Vagina (tissue), 2 donors: ENCODE measurements around the gene MYL5. TPM values are rescaled to one million over a fixed set of nuclear protein-coding genes. Genes with fewer than 3 reads are reported as not detected.

Experiments
- DNase-seq, 2 donors: peaks; one replicate each; pipeline ENCODE4 v3.0.0-alpha.2; 2017; ENCODE audit errors: extremely low spot score in 2 of 2
- H3K27ac ChIP-seq: fragments of 200-600 bp; sonication (generic); one replicate; pipeline ENCODE4 v1.5.1; 2019
- H3K27me3 ChIP-seq: fragments of 200-600 bp; sonication (generic); one replicate; pipeline ENCODE4 v1.5.1; 2019
- H3K36me3 ChIP-seq, 2 donors: fragments of 200-600 bp; sonication (generic); one replicate each; pipeline ENCODE4 v1.5.1; 2017 to 2019
- H3K4me1 ChIP-seq: fragments of 200-600 bp; sonication (generic); one replicate; pipeline ENCODE4 v1.5.1; 2019
- H3K4me3 ChIP-seq, 2 donors: fragments of 200-600 bp; sonication (generic); 1 replicate in 1 of 2; 2 replicates in 1 of 2; pipeline ENCODE4 v1.5.1; 2016 to 2019
- H3K9me3 ChIP-seq: fragments of 200-600 bp; sonication (generic); one replicate; pipeline ENCODE4 v1.5.1; 2019
- CTCF ChIP-seq, 3 experiments: fragments of 450-650 bp in 2 of 3; fragments of 200-600 bp in 1 of 3; sonication (generic) in 1 of 3; IDR thresholded peaks; one replicate each; pipeline ENCODE4 v1.5.1; 2017 to 2019; ENCODE audit warnings: antibody characterized with exemption in 3 of 3, mild to moderate bottlenecking in 2 of 3, moderate library complexity in 2 of 3
- POLR2A ChIP-seq, 2 donors: fragments of 450-650 bp; IDR thresholded peaks; one replicate each; pipeline ENCODE4 v1.6.1; 2017; ENCODE audit warnings: antibody characterized with exemption in 2 of 2, mild to moderate bottlenecking in 2 of 2, moderate library complexity in 2 of 2
- POLR2AphosphoS5 ChIP-seq, 2 donors: sonication (generic); formaldehyde crosslinking; IDR thresholded peaks; one replicate each; pipeline ENCODE4 v1.9.0; 2017; ENCODE audit warnings: antibody characterized with exemption in 2 of 2, mild to moderate bottlenecking in 2 of 2, low read depth in 1 of 2; ENCODE audit not compliant: insufficient read depth in 1 of 2
- intact Hi-C: fragments of 100-400 bp; cut with DNase I; formaldehyde crosslinking; loops from one replicate; pipeline ENCODE4 v1.15.1; 2023
- total RNA-seq: library from RNA; depleted of rRNA; stranded (reverse); fragments of >200 nt; gene quantifications from one replicate; pipeline ENCODE4 v1.2.3, GENCODE V29; 2016

MYL5 gene
- total RNA-seq, 1 donor from 2014 or later = 3.4 TPM

DNA sequence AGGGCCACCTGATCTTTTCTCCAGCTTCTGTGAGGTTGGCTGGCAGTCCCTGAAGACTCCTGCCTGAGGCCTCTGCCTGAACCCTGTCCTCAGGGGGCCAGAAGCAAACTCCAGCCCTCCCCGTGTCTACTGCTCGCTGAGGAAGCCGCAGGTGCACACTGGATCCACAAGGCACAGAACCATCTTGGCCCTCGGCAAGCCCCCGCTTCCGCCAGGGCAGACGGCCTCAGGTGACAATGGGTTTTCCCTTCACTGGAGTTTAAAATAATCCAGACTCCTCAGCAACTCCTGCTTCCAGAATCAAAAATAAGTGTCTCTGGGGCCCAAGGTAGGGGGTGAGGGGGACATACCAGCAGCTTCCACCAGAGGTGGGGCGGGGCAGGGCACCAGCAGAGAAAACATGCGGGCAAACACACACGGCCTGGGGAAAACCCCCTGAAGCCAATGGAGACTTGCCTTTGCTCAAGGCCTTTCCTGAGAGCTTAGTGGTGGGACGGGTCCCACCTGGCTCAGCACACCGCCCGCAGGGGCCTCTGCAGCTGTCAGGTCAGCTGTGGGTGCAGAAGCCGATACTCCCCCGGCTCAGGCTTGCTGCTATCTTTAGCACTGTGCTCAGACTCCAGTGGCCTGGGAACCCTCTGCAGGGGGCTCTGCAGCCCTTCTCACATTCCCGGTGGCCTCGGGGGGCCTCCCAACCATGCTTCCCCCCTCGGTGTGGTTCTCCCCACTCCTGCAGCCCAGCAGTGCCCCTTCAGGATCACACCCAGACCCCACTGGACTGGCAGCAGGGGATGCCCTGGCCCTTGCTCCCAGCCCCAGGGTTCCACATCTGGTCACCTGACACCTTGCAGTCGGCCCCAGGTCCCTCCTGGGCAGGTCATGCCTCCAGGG lies 1.9 kb downstream of the MYL5 start:
- no peak for TF ChIP-seq POLR2AphosphoS5 (IDR thresholded peaks at IDR 0.05; ENCODE audit: insufficient read depth in 1 of 2, low read depth in 1 of 2)
- Histone ChIP-seq H3K27ac (no peak overlapping the region), H3K9me3 (no peaks in the 10 kb centered on the region), H3K27me3 (no peaks in the 10 kb centered on the region), H3K4me3 (no peak overlapping the region), H3K4me1 (peaks cover 49% of the 10 kb centered on the region), H3K36me3 (peaks cover 0 to 17% of the 10 kb centered on the region in 2 donors)
- intact Hi-C loops = loop anchor here (2.0 kb wide), 1 partner anchor 29 kb away; the partner anchor contains the start of gene PCGF3
- no peak for DNase-seq

DNA sequence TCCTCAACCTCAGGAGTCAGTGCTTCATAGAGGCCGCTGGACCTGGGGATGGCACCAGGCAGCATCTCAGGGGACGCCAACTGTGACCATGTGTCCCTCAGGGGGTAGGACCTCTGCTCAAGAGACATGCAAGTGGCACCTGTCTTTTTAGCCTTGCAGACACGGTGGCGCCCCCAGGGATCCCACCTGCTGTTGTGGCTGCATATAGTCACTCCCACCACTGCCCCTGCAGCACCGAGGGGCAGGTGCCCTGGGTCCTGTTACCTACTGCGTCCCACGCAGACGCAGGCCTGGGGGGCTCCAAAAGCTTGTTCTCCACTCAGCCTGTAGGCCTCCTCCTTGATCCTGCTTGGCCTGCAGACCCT lies 2.5 kb downstream of the MYL5 start:
- Histone ChIP-seq H3K4me1 (peaks cover 52% of the 10 kb centered on the region), H3K27me3 (no peaks in the 10 kb centered on the region), H3K36me3 (peaks cover 0 to 11% of the 10 kb centered on the region in 2 donors), H3K4me3 (no peak overlapping the region), H3K9me3 (no peaks in the 10 kb centered on the region), H3K27ac (no peak overlapping the region)
- no peak for TF ChIP-seq POLR2AphosphoS5 (IDR thresholded peaks at IDR 0.05; ENCODE audit: insufficient read depth in 1 of 2, low read depth in 1 of 2)
- no peak for TF ChIP-seq POLR2A (IDR thresholded peaks at IDR 0.05)
- TF ChIP-seq CTCF (IDR thresholded peaks at IDR 0.05) = no peak
- intact Hi-C loops = no loop called here
- DNase-seq = no peak

- no peak overlapping the region for H3K4me3 ChIP-seq
- DNase-seq = no peak
- peaks cover 58% of the 10 kb centered on the region for H3K4me1 ChIP-seq
- intact Hi-C loops = no loop called here
- no peaks in the 10 kb centered on the region for H3K27me3 ChIP-seq
- H3K9me3 ChIP-seq = no peaks in the 10 kb centered on the region
- TF ChIP-seq POLR2A (IDR thresholded peaks at IDR 0.05) = no peak
- TF ChIP-seq POLR2AphosphoS5 (IDR thresholded peaks at IDR 0.05; ENCODE audit: insufficient read depth in 1 of 2, low read depth in 1 of 2) = no peak
- TF ChIP-seq CTCF (IDR thresholded peaks at IDR 0.05) = no peak
- no peak overlapping the region for H3K27ac ChIP-seq
- peaks cover 0 to 3% of the 10 kb centered on the region in 2 donors for H3K36me3 ChIP-seq
These were observed 3.3 kb downstream of the MYL5 start for GRCh38 chr4:677431-678293.

DNA sequence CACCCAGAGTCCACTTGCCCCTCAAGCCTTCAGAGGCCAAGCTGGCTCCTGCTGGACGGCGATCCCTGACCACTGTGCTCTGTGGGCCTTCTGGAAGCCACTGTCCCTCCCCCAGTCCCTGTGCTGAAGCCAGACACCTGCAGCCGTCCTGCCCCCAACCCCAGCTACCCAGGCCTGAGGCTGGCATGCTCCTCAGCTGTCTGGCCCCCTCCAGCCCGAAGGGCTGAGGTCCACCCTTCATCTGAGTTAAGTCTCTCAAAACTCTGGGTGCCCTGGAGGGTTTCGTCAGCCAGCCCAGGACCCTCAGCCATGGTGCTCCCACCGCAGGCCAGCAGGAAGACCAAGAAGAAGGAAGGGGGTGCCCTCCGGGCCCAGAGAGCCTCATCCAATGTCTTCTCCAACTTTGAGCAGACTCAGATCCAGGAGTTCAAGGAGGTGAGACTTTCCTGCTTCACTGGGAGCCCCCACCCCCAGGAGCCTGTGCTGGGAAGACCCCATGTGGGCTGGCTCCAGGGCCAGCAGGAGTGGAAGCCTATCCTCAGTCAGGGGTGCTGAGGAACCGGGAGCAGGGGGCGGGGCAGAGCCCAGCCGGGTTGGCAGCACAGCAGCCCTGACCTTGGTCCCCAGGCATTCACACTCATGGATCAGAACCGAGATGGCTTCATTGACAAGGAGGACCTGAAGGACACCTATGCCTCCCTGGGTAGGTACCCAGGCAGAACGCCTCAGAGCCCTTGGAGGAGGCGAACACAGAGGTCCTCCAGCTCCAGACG lies 4.2 kb downstream of the MYL5 start:
- no peaks in the 10 kb centered on the region for H3K27me3 ChIP-seq
- H3K4me3 ChIP-seq = no peak overlapping the region
- H3K36me3 ChIP-seq = no peaks in the 10 kb centered on the region
- intact Hi-C loops = no loop called here
- H3K4me1 ChIP-seq = peaks cover 52% of the 10 kb centered on the region
- no peaks in the 10 kb centered on the region for H3K9me3 ChIP-seq
- no peak for TF ChIP-seq POLR2AphosphoS5 (IDR thresholded peaks at IDR 0.05; ENCODE audit: insufficient read depth in 1 of 2, low read depth in 1 of 2)
- TF ChIP-seq CTCF (IDR thresholded peaks at IDR 0.05) = no peak
- TF ChIP-seq POLR2A (IDR thresholded peaks at IDR 0.05) = no peak
- no peak for DNase-seq
- no peak overlapping the region for H3K27ac ChIP-seq

- DNase-seq = no peak
- peaks cover 53% of the 10 kb centered on the region for H3K4me1 ChIP-seq
- intact Hi-C loops = no loop called here
These were observed 4.8 kb downstream of the MYL5 start for GRCh38 chr4:679104-679481.

More at GRCh38 chr4:679104-679481, 4.8 kb downstream of the MYL5 start:
- Histone ChIP-seq H3K27ac (no peak overlapping the region), H3K36me3 (no peaks in the 10 kb centered on the region), H3K9me3 (no peaks in the 10 kb centered on the region), H3K4me3 (no peak overlapping the region), H3K27me3 (no peaks in the 10 kb centered on the region)
- TF ChIP-seq POLR2AphosphoS5 (IDR thresholded peaks at IDR 0.05; ENCODE audit: insufficient read depth in 1 of 2, low read depth in 1 of 2) (no peak), CTCF (IDR thresholded peaks at IDR 0.05) (no peak), POLR2A (IDR thresholded peaks at IDR 0.05) (no peak)
